Raji (cell line): Measurements from ENCODE around the gene CAB39.

Experiments
- POLR2A ChIP-seq: IDR thresholded peaks from 2 replicates; pipeline ENCODE4 v1.6.1; 2011; ENCODE audit warnings: low read depth, low read length, control low read depth; ENCODE audit not compliant: insufficient read depth

Gene CAB39

GRCh38 chr2:230712443-230713330 lies at the start of gene CAB39:
TSS of gene CAB39 (plus strand) at chr2:230712842. CDS start at chr2:230760002, 47,160 bp downstream.
- peak; percentile 80 for TF ChIP-seq POLR2A

- 0 out of 2 replicates have a peak, but pooled peaks have one; percentile 16 for TF ChIP-seq POLR2A
Measured at GRCh38 chr2:230664128-230664527, 48.5 kb upstream of the CAB39 start.

GRCh38 chr2:230664844-230665243 lies 47.8 kb upstream of the CAB39 start:
- no peak for TF ChIP-seq POLR2A

- no peak for TF ChIP-seq POLR2A
Measured at GRCh38 chr2:230665263-230665691, 47.4 kb upstream of the CAB39 start.

GRCh38 chr2:230666446-230666845 lies 46.2 kb upstream of the CAB39 start:
- no peak for TF ChIP-seq POLR2A

- TF ChIP-seq POLR2A: no peak
Measured at GRCh38 chr2:230666885-230667712, 45.5 kb upstream of the CAB39 start.

GRCh38 chr2:230668184-230668938 lies 44.3 kb upstream of the CAB39 start:
- no peak for TF ChIP-seq POLR2A

GRCh38 chr2:230668939-230669303 lies 43.7 kb upstream of the CAB39 start:
- no peak for TF ChIP-seq POLR2A

- TF ChIP-seq POLR2A: no peak
Measured at GRCh38 chr2:230669386-230669950, 43.2 kb upstream of the CAB39 start.

- TF ChIP-seq POLR2A: no peak
Measured at GRCh38 chr2:230671117-230671516, 41.5 kb upstream of the CAB39 start.

GRCh38 chr2:230672836-230673235 lies 39.8 kb upstream of the CAB39 start:
- TF ChIP-seq POLR2A: no peak

GRCh38 chr2:230674401-230674800 lies 38.2 kb upstream of the CAB39 start:
- no peak for TF ChIP-seq POLR2A

- TF ChIP-seq POLR2A: no peak
Measured at GRCh38 chr2:230674966-230675672, 37.5 kb upstream of the CAB39 start.

- no peak for TF ChIP-seq POLR2A
Measured at GRCh38 chr2:230676546-230676945, 36.1 kb upstream of the CAB39 start.
